Fibroblast of villous mesenchyme (primary cell): ENCODE results near the gene DDX3X. TPM values are rescaled to one million over a fixed set of nuclear protein-coding genes. Genes with fewer than 3 reads are reported as not detected.
"Not testable (repeated sequence)": the region's sequence is repeated elsewhere in the genome, so short reads cannot be mapped to it uniquely, and the experiment has no call there.

Source experiments
- DNase-seq: peaks from one replicate; pipeline ENCODE4 v3.0.0-alpha.2; 2010; ENCODE audit warnings: low read depth
- H3K4me3 ChIP-seq: 2 replicates; pipeline ENCODE4 v1.5.1; 2011; ENCODE audit warnings: low read depth, mild to moderate bottlenecking, low read length
- total RNA-seq: library from RNA; depleted of rRNA; stranded (reverse); fragments of >200 nt; gene quantifications from 2 replicates; pipeline ENCODE4 v1.2.3, GENCODE V29; 2012
- TF ChIP-seq, protein P1 (sequence below): IDR thresholded peaks from 2 replicates; pipeline ENCODE4 v1.5.1; 2012; ENCODE audit warnings: low read depth, mild to moderate bottlenecking, low read length; ENCODE audit not compliant: insufficient read depth

DDX3X gene
- total RNA-seq = 186 and 270 TPM in 2 replicates

DNA sequence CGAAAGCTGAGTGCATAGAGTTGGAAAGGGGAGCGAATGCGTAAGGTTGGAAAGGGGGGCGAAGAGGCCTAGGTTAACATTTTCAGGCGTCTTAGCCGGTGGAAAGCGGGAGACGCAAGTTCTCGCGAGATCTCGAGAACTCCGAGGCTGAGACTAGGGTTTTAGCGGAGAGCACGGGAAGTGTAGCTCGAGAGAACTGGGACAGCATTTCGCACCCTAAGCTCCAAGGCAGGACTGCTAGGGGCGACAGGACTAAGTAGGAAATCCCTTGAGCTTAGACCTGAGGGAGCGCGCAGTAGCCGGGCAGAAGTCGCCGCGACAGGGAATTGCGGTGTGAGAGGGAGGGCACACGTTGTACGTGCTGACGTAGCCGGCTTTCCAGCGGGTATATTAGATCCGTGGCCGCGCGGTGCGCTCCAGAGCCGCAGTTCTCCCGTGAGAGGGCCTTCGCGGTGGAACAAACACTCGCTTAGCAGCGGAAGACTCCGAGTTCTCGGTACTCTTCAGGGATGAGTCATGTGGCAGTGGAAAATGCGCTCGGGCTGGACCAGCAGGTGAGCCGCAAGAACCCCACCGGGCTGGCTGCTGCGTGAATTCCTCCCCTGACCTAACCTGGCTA is at the start of gene DDX3X:
DDX3X (plus strand) TSS at position 419 of the 619 bp plus-strand sequence; CDS start at position 510, 91 bp downstream.
- TF ChIP-seq, protein P1, sequence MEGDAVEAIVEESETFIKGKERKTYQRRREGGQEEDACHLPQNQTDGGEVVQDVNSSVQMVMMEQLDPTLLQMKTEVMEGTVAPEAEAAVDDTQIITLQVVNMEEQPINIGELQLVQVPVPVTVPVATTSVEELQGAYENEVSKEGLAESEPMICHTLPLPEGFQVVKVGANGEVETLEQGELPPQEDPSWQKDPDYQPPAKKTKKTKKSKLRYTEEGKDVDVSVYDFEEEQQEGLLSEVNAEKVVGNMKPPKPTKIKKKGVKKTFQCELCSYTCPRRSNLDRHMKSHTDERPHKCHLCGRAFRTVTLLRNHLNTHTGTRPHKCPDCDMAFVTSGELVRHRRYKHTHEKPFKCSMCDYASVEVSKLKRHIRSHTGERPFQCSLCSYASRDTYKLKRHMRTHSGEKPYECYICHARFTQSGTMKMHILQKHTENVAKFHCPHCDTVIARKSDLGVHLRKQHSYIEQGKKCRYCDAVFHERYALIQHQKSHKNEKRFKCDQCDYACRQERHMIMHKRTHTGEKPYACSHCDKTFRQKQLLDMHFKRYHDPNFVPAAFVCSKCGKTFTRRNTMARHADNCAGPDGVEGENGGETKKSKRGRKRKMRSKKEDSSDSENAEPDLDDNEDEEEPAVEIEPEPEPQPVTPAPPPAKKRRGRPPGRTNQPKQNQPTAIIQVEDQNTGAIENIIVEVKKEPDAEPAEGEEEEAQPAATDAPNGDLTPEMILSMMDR = peak; percentile 23
- H3K4me3 ChIP-seq = peak within 1 kb of the TSS; percentile 96
- DNase-seq = peak; percentile 90

DNA sequence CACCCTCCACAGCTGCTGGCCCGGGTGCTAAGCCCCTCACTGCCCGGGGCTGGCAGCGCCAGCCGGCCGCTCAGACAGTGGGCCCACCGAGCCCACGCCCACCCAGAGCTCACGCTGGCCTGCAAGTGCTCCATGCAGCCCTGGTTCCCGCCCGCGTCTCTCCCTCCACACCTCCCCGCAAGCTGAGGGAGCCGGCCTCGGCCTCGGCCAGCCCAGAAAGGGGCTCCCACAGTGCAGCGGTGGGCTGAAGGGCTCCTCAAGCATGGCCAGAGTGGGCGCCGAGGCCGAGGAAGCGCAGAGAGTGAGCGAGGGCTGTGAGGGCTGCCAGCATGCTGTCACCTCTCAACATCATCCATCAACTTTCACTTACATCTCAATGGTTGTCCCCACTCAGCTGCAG is 48.0 kb upstream of the DDX3X start:
- not testable (repeated sequence) for H3K4me3 ChIP-seq, DNase-seq

DNA sequence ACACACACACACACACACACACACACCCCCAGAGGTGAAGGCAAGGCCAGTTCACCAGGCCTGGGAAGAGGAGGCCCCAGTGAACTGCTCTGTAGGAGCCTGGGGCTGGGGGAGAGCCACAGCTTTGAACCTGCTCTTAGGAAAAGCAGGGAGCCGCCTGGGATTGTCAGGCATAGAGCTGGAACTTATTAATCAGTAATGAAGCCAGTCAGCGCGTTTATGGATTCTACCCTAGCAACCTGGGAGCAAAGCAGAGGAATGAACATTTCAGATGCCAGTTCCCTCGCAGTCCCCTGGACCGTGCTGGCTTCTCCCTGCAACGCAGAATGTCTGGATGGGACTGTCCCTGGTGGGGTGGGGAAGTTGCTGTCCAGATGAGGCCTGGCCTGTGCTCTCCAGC is 45.3 kb upstream of the DDX3X start:
- TF ChIP-seq, protein P1 = no peak
- no peak for DNase-seq

DNA sequence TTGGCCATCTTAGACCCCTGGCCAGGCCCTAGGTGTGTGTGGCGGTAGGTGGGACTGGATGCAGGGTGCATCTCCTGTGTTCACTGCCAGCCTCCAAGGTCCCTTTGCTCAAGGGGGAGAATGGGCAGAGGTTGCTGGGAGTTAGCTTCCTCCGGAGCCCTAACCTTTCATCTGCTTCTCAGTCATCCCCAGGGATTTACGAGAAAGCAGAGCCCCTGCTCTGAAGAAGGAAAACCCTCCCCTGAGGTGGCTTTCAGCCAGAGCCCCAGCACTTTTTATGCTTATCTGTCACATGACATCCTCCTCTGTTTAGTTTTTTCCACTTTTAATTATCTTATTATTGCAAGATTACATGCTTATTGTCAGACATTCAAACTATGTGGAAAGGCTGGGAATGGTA is 44.9 kb upstream of the DDX3X start:
- DNase-seq = no peak
- H3K4me3 ChIP-seq = no peak overlapping the region
- TF ChIP-seq, protein P1 = no peak

More for the DNA sequence above, 45.3 kb upstream of the DDX3X start:
- no peak overlapping the region for H3K4me3 ChIP-seq

DNA sequence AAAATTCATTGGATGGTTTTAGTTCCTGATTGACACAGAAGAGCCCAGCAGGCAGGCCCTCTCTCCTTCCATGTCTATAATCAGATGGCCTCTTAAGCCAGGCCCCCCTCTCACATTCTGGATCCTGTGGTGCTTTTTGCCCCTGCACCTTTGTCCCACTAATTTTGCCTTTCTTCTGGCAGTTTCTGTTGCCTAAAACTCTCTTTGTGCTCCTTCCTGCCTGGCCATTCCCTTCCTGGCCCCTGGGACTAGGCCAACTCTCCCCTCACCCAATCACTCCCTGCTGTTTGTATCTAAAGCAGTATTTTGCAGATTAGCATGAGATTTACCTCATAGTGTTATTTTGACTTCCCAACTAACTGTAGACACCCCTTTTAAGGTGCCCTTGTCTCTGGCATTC is 42.7 kb upstream of the DDX3X start:
- no peak overlapping the region for H3K4me3 ChIP-seq
- no peak for DNase-seq
- TF ChIP-seq, protein P1 = no peak

DNA sequence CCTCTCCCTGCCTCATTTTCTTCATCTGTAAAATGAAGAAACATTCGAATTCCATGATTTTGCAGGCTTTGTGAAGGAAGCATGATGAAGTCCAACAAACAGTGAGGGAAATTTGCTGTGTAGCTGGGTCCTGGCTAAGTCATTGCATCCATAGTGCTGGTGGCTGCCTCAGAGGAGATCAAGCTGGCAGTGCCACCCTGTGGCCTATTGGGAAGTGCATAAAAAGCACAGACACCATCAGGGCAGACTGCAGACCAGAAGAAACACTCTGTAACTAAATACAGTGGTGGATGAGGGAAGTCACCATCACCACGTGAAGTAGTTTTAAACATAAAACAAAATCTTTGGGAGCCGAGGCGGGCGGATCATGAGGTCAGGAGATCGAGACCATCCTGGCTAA is 40.7 kb upstream of the DDX3X start:
- TF ChIP-seq, protein P1 = no peak
- no peak for DNase-seq
- no peak overlapping the region for H3K4me3 ChIP-seq

DNA sequence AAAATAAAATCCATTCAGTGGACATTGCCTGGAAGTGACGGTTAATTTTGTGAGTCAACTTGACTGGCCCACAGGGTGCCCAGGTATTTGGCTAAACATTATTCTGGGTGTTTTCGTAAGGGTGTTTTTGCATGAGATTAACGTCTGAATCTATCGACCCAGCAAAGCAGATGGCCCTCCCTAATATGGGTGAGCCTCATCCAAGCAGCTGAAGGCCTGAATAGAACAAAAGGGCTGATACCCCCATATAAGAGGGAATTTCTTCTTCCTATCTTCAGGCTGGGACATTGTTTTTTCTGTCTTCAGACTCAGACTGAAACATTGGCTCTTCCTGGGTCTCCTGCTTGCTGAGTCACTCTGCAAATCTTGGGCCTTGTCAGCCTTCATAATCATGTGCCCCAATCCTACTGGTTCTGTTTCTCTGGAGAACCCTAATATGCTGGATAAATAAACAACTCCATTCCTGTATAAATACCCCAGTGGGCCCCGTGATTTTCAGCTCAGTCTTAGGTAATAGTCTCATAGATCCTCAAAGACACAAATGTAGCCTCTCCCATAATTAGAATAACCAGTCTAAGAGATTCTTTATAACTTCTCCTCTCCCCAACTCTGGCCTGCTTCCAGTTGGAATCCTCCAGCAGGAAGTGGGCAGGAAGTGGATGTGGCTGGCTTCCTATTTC is 33.1 kb upstream of the DDX3X start:
- no peak overlapping the region for H3K4me3 ChIP-seq
- TF ChIP-seq, protein P1 = no peak
- DNase-seq = peak; percentile 55
